Activated CD8-positive, alpha-beta memory T cell treated with anti-CD3 and anti-CD28 coated beads for 36 hours (primary cell): ENCODE data around the gene PRKN. TPM values are rescaled to one million over a fixed set of nuclear protein-coding genes. Genes with fewer than 3 reads are reported as not detected.

Source experiments
- CTCF ChIA-PET: fragments of 350-600 bp; sonication (Branson Sonifier 250); formaldehyde crosslinking; loops from one replicate; lab custom pipeline; 2021; ENCODE audit warnings: antibody characterized with exemption; lab: Charles Lee
- POLR2A ChIA-PET: fragments of 350-600 bp; sonication (Branson Sonifier 250); formaldehyde crosslinking; loops from one replicate; lab custom pipeline; 2021; ENCODE audit warnings: antibody characterized with exemption; lab: Charles Lee
- total RNA-seq, 2 experiments: library from RNA; stranded (reverse); gene quantifications; one replicate each; pipeline ENCODE4 v1.2.3, GENCODE V29; 2021

PRKN gene
- total RNA-seq, 2 experiments from 2014 or later, result not detected

DNA sequence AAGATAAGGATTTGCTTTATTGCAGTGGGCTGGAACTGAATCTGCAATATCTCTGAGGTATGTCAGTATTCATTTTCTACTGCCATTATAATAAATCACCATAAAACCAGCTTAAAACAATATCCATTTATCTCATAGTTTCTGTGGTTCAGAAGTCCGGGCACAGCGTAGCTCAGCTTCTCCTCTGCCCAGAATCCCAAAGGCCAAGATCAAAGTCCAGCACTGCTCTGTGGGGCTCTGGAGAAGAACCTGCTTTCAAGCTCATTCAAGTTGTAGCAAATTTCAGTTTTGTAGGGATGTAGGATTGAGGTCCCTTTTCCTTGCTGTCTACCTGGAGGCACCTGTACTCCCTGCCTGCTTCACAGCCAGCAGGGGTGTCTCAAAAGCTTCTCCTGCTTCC lies 1113.9 kb downstream of the PRKN start:
- ChIA-PET CTCF (no interaction called here), POLR2A (no interaction called here)

DNA sequence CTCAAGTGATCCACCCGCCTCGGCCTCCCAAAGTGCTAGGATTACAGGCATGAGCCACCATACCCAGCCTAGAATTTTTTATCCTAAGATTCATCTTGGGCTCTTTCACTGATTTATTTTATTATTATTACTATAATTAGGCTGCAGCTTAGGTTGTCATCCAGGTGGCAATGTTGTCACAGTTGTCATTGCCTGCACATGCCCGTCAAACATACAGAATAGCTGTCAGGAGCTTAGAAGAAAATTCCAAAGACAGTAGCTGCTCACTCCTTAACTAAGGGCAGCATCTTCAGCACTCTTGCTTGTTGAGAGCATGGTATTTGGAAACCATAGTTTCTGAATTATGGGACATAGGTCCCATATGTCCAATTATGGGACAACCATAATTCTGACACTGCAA lies 1118.8 kb downstream of the PRKN start:
- CTCF ChIA-PET, result no interaction called here
- POLR2A ChIA-PET, result no interaction called here

DNA sequence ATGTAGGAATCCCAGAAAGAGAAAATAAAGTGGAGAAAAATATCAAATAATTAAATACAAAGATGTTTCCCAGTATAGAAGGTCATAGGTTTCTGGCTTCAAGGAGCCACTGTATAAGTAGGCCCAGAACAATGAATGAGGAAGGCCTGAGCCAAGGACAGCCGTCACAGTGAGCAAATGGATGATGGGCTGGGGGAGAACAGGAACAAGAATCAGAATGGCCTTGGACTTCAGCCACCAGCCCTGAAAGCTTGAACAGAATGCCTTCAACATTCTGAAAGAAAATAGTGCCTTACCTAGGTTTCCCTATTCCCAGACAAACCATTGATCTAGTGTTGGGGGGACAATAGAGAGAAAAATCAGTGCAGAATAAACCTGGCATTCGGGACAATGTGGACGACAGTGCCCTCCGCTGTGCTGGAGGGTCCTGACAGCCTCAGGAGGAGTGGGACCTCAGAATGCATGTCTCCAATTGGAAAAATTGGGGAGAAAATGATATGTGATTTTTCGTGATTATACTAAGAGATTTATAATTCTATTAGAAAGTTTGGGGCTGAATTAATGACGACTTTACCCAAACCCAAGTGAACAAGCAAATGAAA lies 1119.8 kb downstream of the PRKN start:
- ChIA-PET POLR2A (no interaction called here), CTCF (no interaction called here)

DNA sequence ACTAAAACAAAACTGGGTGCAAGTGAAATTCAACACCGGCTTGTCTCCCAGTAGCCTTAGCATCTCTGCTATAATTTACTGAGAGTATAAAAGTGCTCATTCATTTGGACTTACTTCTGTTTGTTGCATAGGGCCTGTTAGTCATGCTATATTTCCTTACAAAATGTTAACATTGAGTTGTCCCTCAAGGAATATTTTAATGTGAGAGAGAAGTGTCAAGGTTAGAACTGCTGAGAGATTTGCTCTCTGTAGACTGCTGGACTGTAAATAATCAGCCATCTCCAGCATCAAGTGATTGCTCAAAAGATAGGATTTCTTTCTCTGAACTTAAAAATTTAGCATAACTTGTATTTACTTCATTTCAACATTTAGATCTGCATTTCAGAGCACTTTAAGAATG lies 1125.2 kb downstream of the PRKN start:
- ChIA-PET CTCF (no interaction called here), POLR2A (no interaction called here)

DNA sequence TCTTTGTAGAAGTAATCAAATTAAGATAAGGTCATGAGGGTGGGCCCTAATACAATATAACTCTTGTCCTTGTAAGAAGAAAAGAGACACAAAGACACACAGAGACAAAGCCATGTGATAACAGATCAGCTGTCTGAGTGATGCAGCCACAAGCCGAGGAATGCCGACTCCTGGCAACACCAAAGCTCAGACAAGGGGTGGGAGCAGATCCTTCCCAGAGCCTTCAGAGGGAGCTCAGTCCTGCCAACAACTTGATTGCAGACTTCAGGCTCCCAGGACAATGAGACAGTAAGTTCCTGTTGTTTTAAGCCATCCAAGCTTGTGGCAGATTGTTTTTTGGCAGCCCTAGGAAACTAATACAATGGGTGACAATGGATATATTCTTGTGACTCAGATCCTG lies 1128.7 kb downstream of the PRKN start:
- ChIA-PET CTCF (no interaction called here), POLR2A (no interaction called here)

DNA sequence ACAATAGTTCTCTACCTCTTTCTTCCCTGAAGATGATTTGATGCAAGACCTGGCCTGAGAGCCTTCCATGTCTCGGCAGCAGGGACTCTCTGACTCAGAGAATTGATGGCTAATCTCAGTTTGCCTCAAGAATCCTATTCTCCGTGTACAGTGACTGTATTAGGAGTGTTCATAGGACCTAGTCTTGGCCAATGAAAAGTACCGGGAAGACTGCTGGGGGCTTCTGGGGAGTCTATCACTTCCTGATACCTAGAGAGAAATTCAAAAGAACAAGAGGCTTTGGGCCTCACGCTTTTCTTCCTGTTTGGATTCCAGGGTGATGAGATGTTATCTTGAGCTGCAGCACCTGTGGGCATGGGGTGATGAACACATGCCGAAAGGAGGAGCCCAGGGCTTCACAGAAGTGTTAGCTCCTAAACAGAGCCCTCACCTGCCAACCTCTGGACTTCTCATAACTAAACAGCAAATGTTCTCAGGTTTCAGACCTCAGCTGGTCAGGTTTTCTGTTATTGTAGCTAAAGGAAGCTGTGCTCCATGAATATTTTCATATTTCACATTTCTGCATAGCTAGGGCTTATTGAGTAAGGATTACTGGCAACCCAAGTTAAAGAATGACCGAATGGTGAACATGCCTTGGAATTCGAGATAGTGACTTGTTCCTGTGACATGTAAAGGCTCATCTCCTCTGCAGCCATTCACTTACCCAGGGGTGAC lies 1130.6 kb downstream of the PRKN start:
- POLR2A ChIA-PET, result no interaction called here
- CTCF ChIA-PET, result no interaction called here

DNA sequence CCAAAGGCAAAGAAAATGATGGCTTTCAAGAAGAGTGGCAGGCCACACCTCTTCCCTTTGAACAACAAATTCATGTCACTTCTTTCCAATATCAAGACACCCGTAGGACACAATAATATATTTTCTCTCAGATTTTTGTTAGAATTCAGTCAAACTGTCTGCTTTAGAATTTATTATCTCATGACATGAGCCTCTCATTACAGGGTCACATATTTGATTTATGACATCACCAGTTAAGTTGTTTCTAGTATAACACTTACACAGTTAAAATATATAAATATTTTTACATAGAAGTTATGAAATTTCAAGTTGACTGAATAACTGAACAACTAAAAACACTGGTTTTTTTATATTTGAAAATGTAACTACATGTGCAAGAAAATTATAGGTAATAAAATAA lies 1133.2 kb downstream of the PRKN start:
- CTCF ChIA-PET, result no interaction called here
- POLR2A ChIA-PET, result no interaction called here

DNA sequence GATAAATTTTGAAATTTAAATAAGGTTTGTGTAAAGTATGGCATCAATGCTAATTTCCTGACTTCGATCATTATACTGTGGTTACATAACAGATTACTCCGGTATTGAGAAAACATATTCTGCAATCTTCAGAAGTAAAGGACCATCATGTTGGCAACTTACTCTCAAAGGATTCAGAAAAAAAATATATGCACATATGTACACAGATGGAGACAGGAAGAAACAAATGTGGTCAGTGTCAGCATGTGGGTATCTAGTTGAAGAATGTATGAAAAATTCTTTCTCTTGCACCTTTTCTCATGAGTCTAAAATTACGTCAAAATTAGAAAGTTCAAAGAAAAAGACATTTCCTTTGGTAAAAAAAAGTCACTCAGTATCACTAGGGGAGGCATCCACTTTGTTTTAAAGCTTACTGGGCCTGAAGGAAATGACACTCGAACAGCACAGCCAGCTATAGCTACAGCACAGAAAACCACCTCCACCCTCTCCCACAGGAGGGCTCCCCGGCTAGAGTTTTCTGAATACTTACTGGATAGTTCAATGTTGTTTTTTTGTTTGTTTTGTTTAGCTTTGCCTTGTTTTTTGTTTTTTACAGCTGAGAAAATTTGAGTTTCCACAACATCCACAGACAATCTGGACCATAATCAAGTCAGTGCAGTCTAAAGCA lies 1136.5 kb downstream of the PRKN start:
- ChIA-PET CTCF (no interaction called here), POLR2A (no interaction called here)

DNA sequence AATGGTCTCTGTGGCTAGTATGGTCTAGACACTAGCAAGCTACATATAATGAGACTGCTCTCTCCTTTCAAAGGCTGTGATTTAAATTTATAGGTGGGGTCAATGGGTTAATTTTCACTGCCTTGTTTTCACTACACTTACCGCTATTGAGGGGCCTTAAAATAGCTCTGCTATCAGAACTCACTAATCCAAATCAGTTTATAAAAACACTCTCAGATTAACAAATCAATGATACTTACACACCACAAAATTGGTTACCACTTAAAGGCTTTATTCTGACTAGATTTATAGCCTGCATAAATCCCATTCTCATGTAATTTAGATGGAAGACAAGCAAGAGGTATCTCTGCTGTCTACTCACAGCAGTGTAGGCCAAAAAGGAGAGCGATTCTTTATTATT lies 1140.7 kb downstream of the PRKN start:
- ChIA-PET POLR2A (no interaction called here), CTCF (no interaction called here)

DNA sequence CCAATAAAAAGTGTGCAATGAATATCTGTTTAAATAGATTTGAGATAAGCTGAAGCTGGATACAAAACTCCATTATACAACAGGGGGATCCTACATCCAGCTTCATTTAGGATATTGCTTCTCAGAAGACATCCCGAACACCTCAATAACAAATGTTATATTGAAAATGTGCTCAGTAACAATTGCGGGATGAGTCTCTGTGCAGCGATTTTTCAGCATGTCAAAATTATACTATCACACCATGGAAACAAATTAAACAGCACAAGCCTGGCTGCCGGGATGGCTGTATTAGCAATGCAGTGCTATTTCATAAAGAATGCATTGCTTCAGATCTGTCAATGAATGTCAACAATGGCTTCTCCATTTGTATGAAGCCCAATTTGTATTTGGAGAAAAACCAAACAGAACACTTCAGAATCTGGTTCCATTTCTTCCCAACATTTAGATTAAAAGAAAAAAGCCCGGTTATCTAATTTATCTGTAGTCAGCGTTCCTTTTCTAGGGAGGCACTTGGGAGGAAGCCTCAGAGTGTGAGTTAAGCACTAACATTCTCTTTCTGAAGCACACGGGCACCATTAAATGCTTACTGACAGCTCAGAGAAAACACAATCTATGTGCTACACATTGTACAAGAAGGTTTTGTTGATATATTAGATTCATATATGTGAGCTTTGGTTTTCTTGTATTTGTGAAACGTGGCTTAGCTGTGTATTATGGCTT lies 1142.8 kb downstream of the PRKN start:
- ChIA-PET CTCF (no interaction called here), POLR2A (no interaction called here)

DNA sequence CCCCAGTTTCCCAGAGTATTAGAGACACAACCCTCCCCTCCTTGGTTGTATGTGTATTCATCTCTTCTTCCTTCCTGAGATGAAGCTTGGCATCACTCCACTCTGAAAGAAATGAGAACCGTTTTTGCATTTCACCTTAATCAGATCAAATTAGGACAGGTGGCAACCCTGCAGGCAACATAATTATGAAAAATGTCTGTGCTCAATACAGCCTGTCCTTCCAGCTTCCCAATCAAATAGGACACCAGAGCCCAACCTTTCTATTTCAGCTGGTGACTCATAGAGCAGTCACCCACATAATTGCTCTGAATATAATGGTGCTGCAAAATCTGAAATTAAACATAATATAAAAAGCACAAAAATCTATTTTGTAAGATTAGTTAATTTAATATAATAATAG lies 1143.5 kb downstream of the PRKN start:
- CTCF ChIA-PET, result no interaction called here
- POLR2A ChIA-PET, result no interaction called here

DNA sequence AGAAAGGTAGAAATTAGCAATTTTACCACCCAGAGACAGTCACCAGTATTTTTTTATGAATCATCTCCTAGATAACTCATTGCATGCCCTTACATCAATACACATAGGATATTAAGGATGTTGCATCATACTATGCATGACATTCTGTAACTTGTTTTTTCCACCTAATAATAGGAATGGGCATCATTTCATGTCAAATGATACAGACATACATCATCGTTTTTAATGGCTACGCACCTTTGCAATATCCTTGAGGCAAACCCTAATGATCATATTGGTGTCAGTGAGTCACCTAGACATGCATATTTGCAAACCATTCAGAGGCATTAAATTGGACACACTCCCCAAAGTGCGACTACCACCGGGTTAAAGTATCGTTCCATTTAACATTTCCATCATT lies 1144.0 kb downstream of the PRKN start:
- POLR2A ChIA-PET, result no interaction called here
- CTCF ChIA-PET, result no interaction called here

DNA sequence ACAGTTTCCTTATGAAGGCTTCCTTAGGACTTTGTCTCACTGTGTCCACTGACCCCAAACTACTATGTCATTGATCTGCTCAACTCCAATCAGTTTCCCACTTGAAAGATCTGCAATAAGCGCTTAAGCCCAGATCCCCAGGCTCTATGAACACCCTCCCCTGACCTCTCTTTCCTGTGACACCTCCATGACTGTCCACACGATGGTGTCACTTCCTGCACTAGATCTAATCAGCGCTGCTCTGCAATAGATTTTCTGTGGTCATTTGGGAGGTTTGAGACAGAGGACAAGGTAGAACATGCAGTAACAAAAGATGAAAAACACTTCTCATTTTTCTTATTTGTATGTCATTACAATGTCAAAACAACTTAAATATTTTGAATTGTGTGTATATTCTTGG lies 1149.1 kb downstream of the PRKN start:
- ChIA-PET POLR2A (no interaction called here), CTCF (interaction anchor here (0.9 kb wide), 1 partner anchor 111 kb away, joined by 3 read pairs; no protein-coding TSS in a partner anchor)

DNA sequence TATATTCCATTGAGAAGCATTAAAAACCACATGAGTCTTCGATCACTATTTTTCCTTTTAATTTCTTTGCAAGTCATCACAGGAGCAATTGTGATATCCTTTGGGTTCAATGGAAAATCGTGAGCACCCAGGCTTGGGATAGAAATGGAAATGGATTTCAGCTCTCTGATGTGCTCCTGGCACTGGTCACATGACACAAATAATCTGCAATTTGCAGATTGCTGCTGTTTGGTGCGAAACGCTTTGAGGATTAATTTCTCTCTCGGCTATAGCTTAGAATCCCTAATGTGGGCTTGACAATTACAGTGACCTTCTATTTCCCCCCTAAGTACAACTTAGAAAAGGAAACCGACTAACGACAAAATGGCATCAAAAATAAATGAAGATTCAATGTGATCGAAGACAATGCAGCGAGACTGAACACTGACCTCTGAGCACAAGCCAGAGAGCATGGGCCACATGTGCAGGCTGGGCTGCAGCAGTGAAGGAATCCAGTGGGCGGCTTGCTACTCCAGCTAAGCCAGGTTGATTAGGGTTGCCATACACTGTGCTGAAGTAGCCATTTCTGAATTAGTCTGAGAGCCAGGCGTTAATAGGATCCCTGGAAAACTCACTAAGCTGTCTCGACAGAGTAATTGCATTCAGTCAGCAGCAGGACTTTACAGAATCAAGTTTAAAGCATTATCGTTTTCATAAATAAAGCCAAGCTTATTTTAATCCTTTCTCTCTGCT lies 1151.9 kb downstream of the PRKN start:
- ChIA-PET POLR2A (no interaction called here), CTCF (no interaction called here)

DNA sequence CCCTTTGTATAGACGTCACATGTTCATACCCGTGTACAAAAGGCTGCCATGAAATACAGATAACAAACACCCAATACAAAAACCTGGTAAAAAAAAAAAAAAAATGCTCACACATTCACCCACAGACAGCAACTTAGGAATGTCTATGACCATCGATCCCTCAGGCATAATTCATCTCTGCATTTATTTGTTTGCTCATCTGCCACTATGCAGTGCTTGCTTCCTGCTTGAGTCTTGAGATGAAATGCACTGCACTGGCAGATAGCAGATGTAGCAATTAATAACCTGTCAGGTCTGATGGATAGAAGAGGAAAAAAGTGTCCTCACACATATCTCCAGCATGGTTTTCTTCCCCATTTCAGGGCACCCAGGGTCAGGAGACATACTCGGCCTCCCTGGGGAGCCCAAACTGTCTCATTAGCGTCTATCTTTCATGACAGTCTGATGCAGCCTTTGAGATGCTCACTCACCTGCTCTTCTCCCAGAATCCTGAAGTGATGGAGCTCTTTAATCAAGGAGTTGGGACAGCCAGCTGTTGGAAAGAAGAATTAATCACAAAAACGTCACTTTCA lies 1158.6 kb downstream of the PRKN start:
- ChIA-PET POLR2A (no interaction called here), CTCF (no interaction called here)

DNA sequence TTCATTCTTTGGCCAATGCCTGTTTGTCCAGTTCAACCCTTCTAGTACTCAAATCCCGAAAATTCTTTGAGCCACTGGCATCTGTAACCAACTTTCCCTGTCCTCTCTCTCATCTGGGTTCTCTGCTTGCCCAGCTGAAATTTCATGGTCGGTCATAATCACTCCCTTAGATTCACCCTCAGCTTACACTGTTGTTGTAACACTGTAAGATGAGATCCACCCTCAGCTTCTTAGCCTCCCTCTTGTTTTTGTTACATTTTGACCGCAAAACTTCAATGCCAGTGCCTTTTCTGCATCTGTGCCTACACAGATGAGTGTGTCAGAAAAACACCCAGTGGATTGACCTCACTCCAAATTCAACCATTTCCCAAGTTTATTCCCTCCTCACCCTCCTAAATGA lies 1162.6 kb downstream of the PRKN start:
- POLR2A ChIA-PET, result no interaction called here

DNA sequence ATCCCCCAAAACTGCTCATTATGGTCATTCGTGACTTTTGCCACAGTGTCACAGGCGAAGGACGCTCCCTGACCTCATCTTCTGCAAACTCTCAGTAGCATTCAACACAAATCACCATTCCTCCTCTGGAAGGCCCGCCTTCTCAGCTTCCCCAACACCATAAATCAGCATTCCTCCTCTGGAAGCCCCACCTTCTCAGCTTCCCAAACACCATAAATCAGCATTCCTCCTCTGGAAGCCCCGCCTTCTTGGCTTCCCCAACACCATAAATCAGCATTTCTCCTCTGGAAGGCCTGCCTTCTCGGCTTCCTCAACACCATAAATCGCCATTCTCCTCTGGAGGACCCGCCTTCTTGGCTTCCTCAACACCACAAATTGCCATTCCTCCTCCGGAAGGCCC lies 1165.7 kb downstream of the PRKN start:
- ChIA-PET POLR2A (no interaction called here), CTCF (no interaction called here)

More for the DNA sequence above, 1162.6 kb downstream of the PRKN start:
- CTCF ChIA-PET, result no interaction called here

DNA sequence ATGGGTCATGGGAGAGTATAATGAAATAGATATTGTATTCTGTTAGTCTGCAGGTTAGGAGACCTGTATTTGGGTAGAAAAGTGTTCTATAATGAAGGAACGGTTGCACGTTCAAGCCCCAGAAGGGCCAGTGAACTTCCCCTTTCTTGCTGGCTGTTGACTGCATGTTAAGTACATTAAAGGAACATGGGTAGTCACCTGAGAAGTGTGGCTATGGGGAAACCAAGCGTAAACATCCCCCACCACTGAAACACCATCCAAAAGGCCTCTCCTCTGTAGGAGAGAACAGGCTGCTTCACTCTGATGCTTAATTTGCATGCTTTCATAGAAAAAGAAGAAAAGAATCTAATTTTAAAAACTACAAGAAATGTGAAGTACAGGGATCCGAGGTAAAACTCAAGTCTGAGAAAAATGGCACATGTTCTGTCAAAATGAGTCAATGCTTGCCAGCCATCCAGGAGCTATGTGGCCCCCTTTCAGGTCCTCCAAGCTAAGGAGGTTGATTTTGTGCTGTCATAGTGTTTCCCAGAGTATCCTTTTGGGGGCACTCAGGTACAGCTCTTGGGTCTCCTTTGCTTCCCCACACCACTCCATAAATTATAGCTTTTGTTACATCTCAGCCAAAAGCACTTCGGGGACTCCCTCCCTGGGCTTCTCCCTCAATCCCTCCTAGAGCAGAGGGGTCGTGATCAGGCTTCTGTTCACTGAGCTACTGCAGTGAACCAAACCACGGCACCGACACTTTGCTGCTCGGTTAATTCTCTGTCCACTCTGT lies 1170.0 kb downstream of the PRKN start:
- POLR2A ChIA-PET, result no interaction called here

DNA sequence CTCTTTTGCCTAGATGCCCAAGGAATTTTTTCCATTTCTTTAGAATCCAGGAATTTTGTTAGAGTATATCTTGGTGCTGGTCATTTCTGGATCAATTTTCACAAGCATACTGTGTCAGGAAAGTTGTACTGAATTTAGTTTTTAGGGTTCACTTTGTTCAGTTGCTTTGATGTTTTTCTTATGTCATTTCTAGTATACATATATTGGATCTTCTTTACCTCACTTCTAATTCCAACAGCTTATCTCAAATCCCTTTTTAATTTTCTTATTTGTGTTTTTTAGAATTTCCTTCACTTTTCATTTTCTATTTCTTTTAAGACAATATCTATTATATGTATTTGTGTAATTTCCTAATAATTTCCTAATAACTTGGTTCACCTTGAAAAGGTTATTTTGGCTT lies 1172.7 kb downstream of the PRKN start:
- ChIA-PET CTCF (no interaction called here), POLR2A (no interaction called here)

More for the DNA sequence above, 1170.0 kb downstream of the PRKN start:
- CTCF ChIA-PET, result no interaction called here
